ENCODE measurements around the gene UBE2D2. TPM values are rescaled to one million over a fixed set of nuclear protein-coding genes. Genes with fewer than 3 reads are reported as not detected.

Gene UBE2D2
- total and polyA plus RNA-seq, 2 donors (not counting 1 experiment from before 2014, with no cell fraction given): 64.3 to 168 TPM

DNA sequence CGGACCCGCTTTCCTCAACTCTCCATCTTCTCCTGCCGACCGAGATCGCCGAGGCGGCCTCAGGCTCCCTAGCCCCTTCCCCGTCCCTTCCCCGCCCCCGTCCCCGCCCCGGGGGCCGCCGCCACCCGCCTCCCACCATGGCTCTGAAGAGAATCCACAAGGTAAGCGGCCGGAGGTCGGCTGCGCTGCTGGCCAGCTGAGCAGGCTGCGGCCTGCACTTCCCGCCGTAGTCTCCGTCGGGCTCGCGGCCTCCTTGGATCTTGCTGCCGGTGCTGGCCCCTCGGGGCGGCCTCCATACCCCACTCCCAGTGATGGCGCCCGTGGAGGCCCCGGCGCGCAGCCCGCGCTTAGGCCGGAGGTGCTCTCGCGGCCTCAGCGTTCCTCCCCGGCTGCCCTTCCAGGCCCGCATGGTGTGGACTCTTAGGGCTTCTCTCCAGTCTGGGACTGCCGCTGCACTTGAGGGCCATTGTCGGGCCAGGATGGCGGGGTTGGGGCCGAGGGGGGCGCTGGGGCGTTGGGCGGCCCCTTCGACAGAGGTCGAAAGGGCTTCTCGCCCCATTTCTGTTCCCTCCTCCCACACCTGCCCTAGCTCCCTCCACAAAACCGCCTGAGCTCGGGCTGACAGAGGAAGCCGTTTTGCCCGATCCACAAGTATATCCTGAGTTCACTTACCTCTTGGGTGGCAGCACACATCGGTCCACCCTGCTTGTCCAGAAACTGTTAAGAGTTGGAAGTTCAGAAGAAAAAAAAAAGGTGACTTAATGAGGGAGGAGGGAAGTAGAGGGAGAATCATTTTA, 714 bp downstream of the UBE2D2 start:
- peak; percentile 5 for ATAC-seq (ENCODE audit: low read depth)
- H3K4me3 ChIP-seq (ENCODE audit: control extremely low read depth in 1 of 5, extremely low read depth in 1 of 5, insufficient read depth in 1 of 5, low read depth in 2 of 5, low read length in 4 of 5): peak overlapping the region; percentile 7 to 92 (median 87)
- H2AFZ ChIP-seq (ENCODE audit: insufficient read depth, low read depth, low read length, poor library complexity, severe bottlenecking): peak overlapping the region; percentile 99
- H3K4me2 ChIP-seq (replicated peaks; ENCODE audit: low read depth, low read length, poor library complexity, severe bottlenecking): peak overlapping the region; percentile 91
- no peaks in the 10 kb centered on the region for H3K9me3 ChIP-seq (ENCODE audit: control extremely low read depth in 1 of 3, control insufficient read depth in 2 of 3, insufficient read depth in 1 of 3, low read length in 2 of 3)
- intact Hi-C loops (cut with micrococcal nuclease): loop anchor here (1.0 to 10.0 kb wide), 8 partner anchors 13 to 543 kb away; partner anchors contain the start of genes DNAJC18 and SPATA24
- no peak for DNase-seq
- peaks cover 0 to 16% of the 10 kb centered on the region in 2 experiments for H3K36me3 ChIP-seq (replicated peaks in 1 of 2; ENCODE audit: control extremely low read depth in 1 of 2, control insufficient read depth in 1 of 2, extremely low read depth in 1 of 2, insufficient read depth in 2 of 2, low read length in 1 of 2)
- ChIA-PET POLR2A (interaction anchor here (0.6 to 1.7 kb wide), 11 partner anchors 17 to 553 kb away, joined by 3 to 9 read pairs (median 5); no protein-coding TSS in a partner anchor), CTCF (interaction anchor here (0.7 to 8.1 kb wide), 15 partner anchors 10 to 139 kb away, joined by 3 to 78 read pairs (median 3); no protein-coding TSS in a partner anchor)
- peaks cover 6% of the 10 kb centered on the region for H4K20me1 ChIP-seq (ENCODE audit: control insufficient read depth, insufficient read depth, low read length, poor library complexity, severe bottlenecking)
- peak overlapping the region; percentile 91 for H3K27ac Mint-ChIP-seq
- TF ChIP-seq EZH2 (IDR thresholded peaks at IDR 0.05; ENCODE audit: borderline replicate concordance, insufficient read depth, low read depth, low read length, poor library complexity, severe bottlenecking) (no peak), CTCF (IDR thresholded peaks at IDR 0.05) (no peak)
- no peaks in the 10 kb centered on the region for H3K9me3 Mint-ChIP-seq (ENCODE audit: insufficient read depth)
- H3K27me3 ChIP-seq (replicated peaks in 1 of 4; ENCODE audit: control extremely low read depth in 1 of 4, control insufficient read depth in 3 of 4, insufficient read depth in 4 of 4, low read length in 3 of 4): no peaks in the 10 kb centered on the region
- H3K9ac ChIP-seq (ENCODE audit: low read length): peak overlapping the region; percentile 88
- H3K4me1 ChIP-seq (ENCODE audit: control insufficient read depth in 2 of 2, insufficient read depth in 2 of 2, low read length in 2 of 2): peaks cover 44 to 48% of the 10 kb centered on the region in 2 donors
- H3K79me2 ChIP-seq (ENCODE audit: control insufficient read depth, insufficient read depth, low read length): peaks cover 68% of the 10 kb centered on the region
- peaks cover 39% of the 10 kb centered on the region for H3K4me1 Mint-ChIP-seq
- H3K27ac ChIP-seq (ENCODE audit: low read length in 2 of 2): peak overlapping the region; percentile 69 to 91
- peak overlapping the region; percentile 97 for H3K4me3 Mint-ChIP-seq
- under 1% methylated on average over 48 of the region's 57 CpGs for WGBS (ENCODE audit: insufficient coverage)
- H3K27me3 Mint-ChIP-seq: no peaks in the 10 kb centered on the region

Measured in B cell (primary cell).